Panc1 (cell line): Measurements from ENCODE around the gene PPP1R3F.

ENCODE experiments used
- CTCF ChIP-seq: fragments of 450-650 bp; IDR thresholded peaks from 2 replicates; pipeline ENCODE4 v1.5.1; 2017; ENCODE audit warnings: mild to moderate bottlenecking
- POLR2AphosphoS5 ChIP-seq: IDR thresholded peaks from 2 replicates; pipeline ENCODE4 v1.6.1; 2012; ENCODE audit warnings: mild to moderate bottlenecking, low read depth, low read length, moderate library complexity
- SIN3A ChIP-seq: IDR thresholded peaks from 2 replicates; pipeline ENCODE4 v1.6.1; 2012; ENCODE audit warnings: low read depth, mild to moderate bottlenecking, low read length, moderate library complexity, borderline replicate concordance; ENCODE audit not compliant: insufficient read depth
- TCF7L2 ChIP-seq: IDR thresholded peaks from 2 replicates; pipeline ENCODE4 v1.6.1; 2011; ENCODE audit warnings: mild to moderate bottlenecking, low read depth, low read length, inconsistent platforms
- TF ChIP-seq, protein P1 (sequence below), 2 experiments: IDR thresholded peaks; 2 replicates each; pipeline ENCODE4 v1.6.1; 2011 to 2012; ENCODE audit warnings: low read depth in 2 of 2, control low read depth in 1 of 2, low read length in 1 of 2, mild to moderate bottlenecking in 1 of 2, moderate library complexity in 1 of 2; ENCODE audit not compliant: insufficient read depth in 1 of 2

DNA sequence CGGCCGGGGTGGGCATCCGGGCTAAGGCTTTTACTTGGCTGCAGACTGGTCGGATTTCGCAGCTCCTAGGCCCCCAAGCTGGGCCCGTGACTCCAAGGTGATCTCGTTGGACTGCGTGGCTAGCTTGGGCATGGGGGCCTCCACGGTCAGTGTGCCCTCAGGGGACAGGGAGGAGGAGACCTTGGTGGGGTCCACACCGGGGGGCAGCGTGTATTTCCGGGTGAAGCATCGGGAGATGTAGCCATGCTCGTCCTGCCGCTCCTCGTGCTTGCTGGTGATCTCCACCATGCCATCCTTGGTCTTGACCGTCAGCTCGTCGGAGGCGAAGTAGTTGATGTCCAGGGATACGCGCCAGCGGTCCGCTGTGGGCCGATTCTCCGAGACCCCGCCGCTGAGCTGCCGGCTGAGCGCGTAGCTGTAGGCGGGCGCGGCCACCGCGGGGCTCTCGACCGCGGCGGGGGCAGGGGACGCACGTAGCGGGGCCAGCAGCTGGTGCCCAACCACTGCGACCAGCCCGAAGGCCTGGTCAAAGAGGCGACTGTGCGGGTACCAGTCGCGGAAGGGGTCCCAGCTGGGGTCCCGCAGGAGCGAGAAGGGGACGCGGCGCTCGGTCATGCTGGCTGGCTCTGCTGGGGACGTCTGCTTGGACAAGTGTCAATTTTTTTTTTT lies 35.6 kb upstream of the PPP1R3F start:
- TF ChIP-seq CTCF = no peak
- TF ChIP-seq, protein P1, sequence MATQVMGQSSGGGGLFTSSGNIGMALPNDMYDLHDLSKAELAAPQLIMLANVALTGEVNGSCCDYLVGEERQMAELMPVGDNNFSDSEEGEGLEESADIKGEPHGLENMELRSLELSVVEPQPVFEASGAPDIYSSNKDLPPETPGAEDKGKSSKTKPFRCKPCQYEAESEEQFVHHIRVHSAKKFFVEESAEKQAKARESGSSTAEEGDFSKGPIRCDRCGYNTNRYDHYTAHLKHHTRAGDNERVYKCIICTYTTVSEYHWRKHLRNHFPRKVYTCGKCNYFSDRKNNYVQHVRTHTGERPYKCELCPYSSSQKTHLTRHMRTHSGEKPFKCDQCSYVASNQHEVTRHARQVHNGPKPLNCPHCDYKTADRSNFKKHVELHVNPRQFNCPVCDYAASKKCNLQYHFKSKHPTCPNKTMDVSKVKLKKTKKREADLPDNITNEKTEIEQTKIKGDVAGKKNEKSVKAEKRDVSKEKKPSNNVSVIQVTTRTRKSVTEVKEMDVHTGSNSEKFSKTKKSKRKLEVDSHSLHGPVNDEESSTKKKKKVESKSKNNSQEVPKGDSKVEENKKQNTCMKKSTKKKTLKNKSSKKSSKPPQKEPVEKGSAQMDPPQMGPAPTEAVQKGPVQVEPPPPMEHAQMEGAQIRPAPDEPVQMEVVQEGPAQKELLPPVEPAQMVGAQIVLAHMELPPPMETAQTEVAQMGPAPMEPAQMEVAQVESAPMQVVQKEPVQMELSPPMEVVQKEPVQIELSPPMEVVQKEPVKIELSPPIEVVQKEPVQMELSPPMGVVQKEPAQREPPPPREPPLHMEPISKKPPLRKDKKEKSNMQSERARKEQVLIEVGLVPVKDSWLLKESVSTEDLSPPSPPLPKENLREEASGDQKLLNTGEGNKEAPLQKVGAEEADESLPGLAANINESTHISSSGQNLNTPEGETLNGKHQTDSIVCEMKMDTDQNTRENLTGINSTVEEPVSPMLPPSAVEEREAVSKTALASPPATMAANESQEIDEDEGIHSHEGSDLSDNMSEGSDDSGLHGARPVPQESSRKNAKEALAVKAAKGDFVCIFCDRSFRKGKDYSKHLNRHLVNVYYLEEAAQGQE (IDR thresholded peaks at IDR 0.05; ENCODE audit: insufficient read depth in 1 of 2, low read depth in 2 of 2, low read length in 1 of 2) = no peak
- no peak for TF ChIP-seq SIN3A
- TF ChIP-seq POLR2AphosphoS5 = no peak
- no peak for TF ChIP-seq TCF7L2
